GM06990 (cell line): ENCODE results near the gene PON1.

Experiments used
- DNase-seq: peaks from one replicate; pipeline ENCODE4 v3.0.0-alpha.2; 2011; ENCODE audit not compliant: insufficient read length; ENCODE audit errors: extremely low read depth
- H3K27me3 ChIP-seq: replicated peaks from 2 replicates; pipeline ENCODE4 v1.6.0; 2011; ENCODE audit warnings: low read length; ENCODE audit not compliant: control insufficient read depth, insufficient read depth
- H3K36me3 ChIP-seq: 2 replicates; pipeline ENCODE4 v1.5.1; 2011; ENCODE audit warnings: low read length; ENCODE audit not compliant: control insufficient read depth, insufficient read depth
- H3K4me3 ChIP-seq: replicated peaks from 2 replicates; pipeline ENCODE4 v1.5.1; 2011; ENCODE audit warnings: low read depth, mild to moderate bottlenecking, control low read depth, low read length
- TF ChIP-seq, protein P1 (sequence below): IDR thresholded peaks from 2 replicates; pipeline ENCODE4 v1.5.1; 2011; ENCODE audit warnings: low read length, control low read depth, mild to moderate bottlenecking, inconsistent platforms; ENCODE audit not compliant: insufficient read depth, poor library complexity, severe bottlenecking

PON1 gene

GRCh38 chr7:95267754-95268153 lies 56.6 kb downstream of the PON1 start:
- Histone ChIP-seq H3K36me3 (no peaks in the 10 kb centered on the region), H3K27me3 (no peaks in the 10 kb centered on the region), H3K4me3 (no peak overlapping the region)
- no peak for DNase-seq
- TF ChIP-seq, protein P1, sequence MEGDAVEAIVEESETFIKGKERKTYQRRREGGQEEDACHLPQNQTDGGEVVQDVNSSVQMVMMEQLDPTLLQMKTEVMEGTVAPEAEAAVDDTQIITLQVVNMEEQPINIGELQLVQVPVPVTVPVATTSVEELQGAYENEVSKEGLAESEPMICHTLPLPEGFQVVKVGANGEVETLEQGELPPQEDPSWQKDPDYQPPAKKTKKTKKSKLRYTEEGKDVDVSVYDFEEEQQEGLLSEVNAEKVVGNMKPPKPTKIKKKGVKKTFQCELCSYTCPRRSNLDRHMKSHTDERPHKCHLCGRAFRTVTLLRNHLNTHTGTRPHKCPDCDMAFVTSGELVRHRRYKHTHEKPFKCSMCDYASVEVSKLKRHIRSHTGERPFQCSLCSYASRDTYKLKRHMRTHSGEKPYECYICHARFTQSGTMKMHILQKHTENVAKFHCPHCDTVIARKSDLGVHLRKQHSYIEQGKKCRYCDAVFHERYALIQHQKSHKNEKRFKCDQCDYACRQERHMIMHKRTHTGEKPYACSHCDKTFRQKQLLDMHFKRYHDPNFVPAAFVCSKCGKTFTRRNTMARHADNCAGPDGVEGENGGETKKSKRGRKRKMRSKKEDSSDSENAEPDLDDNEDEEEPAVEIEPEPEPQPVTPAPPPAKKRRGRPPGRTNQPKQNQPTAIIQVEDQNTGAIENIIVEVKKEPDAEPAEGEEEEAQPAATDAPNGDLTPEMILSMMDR: no peak

GRCh38 chr7:95265634-95266033 lies 58.7 kb downstream of the PON1 start:
- no peaks in the 10 kb centered on the region for H3K36me3 ChIP-seq
- no peak for DNase-seq
- TF ChIP-seq, protein P1: no peak
- no peaks in the 10 kb centered on the region for H3K27me3 ChIP-seq
- no peak overlapping the region for H3K4me3 ChIP-seq

GRCh38 chr7:95264363-95264891 lies 59.9 kb downstream of the PON1 start:
- DNase-seq: no peak
- Histone ChIP-seq H3K4me3 (no peak overlapping the region), H3K36me3 (no peaks in the 10 kb centered on the region), H3K27me3 (no peaks in the 10 kb centered on the region)
- TF ChIP-seq, protein P1: no peak

- Histone ChIP-seq H3K36me3 (no peaks in the 10 kb centered on the region), H3K27me3 (no peaks in the 10 kb centered on the region), H3K4me3 (no peak overlapping the region)
- TF ChIP-seq, protein P1: no peak
- DNase-seq: no peak
Observed at GRCh38 chr7:95263785-95264362, 60.5 kb downstream of the PON1 start.

GRCh38 chr7:95262875-95263274 lies 61.5 kb downstream of the PON1 start:
- Histone ChIP-seq H3K4me3 (no peak overlapping the region), H3K36me3 (no peaks in the 10 kb centered on the region), H3K27me3 (no peaks in the 10 kb centered on the region)
- TF ChIP-seq, protein P1: no peak
- no peak for DNase-seq
